Measurements from ENCODE around the gene IDH2.
A peak's percentile ranks its signal among the peaks of the same experiment; 100 is the strongest.

IDH2 gene

DNA sequence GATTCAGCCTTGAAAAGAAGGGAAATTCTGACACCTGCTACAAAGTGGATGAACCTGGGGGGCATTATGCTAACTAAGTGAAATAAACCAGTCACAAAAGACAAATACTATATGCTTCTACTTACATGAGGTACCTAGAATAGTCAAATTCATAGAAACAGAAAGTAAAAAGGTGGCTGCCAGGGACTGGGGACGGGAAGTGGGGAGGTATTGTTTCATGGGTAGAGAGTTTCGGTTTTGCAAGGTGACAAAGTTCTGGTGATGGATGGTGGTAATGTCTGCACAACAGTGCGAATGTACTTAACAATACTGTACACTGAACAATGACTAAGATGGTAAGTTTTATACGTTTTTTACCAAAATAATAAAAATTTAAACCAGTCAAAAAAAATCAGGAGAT, 4.8 kb downstream of the IDH2 start:
- no peak overlapping the region for H3K9ac ChIP-seq (ENCODE audit: low read depth, low read length)
- H3K36me3 ChIP-seq (ENCODE audit: insufficient read depth, low read length) = no peaks in the 10 kb centered on the region
- no peaks in the 10 kb centered on the region for H3K27me3 ChIP-seq (ENCODE audit: control insufficient read depth, insufficient read depth, low read length)
- H3K4me3 ChIP-seq (ENCODE audit: low read length) = no peak overlapping the region
- H3K9me3 ChIP-seq (replicated peaks; ENCODE audit: low read length) = no peaks in the 10 kb centered on the region
- peak overlapping the region; percentile 45 for H3K4me2 ChIP-seq (ENCODE audit: low read length)
- H3K4me1 ChIP-seq (ENCODE audit: control insufficient read depth, insufficient read depth, low read length) = peaks cover 35% of the 10 kb centered on the region

DNA sequence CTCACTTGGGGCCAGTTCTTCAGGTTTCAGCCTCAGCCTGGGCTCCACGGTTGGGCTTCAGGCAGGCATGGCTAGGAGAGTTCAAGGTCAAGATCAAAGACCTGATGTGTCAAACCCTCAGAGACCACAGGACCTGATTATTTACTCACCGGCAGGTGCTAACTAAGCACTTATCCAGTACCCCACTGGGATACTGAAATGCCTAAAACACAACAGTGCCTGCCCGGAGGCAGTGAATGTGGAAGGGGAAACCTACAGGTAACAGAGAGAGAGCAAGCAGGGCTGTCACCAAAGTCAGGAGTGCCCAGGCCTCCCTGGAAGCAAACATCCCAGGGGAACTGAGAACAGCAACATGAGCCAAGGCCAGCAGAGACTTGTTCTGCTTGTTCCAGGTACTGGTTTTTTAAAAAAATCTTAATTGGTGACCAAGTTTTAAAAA, 6.7 kb downstream of the IDH2 start:
- Histone ChIP-seq H3K27me3 (ENCODE audit: control insufficient read depth, insufficient read depth, low read length) (no peaks in the 10 kb centered on the region), H3K9ac (ENCODE audit: low read depth, low read length) (no peak overlapping the region), H3K4me3 (ENCODE audit: low read length) (no peak overlapping the region), H3K9me3 (replicated peaks; ENCODE audit: low read length) (no peaks in the 10 kb centered on the region), H3K36me3 (ENCODE audit: insufficient read depth, low read length) (peaks cover under 1% of the 10 kb centered on the region), H3K4me1 (ENCODE audit: control insufficient read depth, insufficient read depth, low read length) (peaks cover 23% of the 10 kb centered on the region), H3K4me2 (ENCODE audit: low read length) (no peak overlapping the region)

GRCh38 chr15:90091156-90091931, 10.9 kb downstream of the IDH2 start:
- Histone ChIP-seq H3K4me3 (ENCODE audit: low read length) (no peak overlapping the region), H3K27me3 (ENCODE audit: control insufficient read depth, insufficient read depth, low read length) (no peaks in the 10 kb centered on the region), H3K4me2 (ENCODE audit: low read length) (no peak overlapping the region), H3K4me1 (ENCODE audit: control insufficient read depth, insufficient read depth, low read length) (peaks cover 5% of the 10 kb centered on the region), H3K36me3 (ENCODE audit: insufficient read depth, low read length) (peaks cover 11% of the 10 kb centered on the region), H3K9ac (ENCODE audit: low read depth, low read length) (no peak overlapping the region), H3K9me3 (replicated peaks; ENCODE audit: low read length) (no peaks in the 10 kb centered on the region)

DNA sequence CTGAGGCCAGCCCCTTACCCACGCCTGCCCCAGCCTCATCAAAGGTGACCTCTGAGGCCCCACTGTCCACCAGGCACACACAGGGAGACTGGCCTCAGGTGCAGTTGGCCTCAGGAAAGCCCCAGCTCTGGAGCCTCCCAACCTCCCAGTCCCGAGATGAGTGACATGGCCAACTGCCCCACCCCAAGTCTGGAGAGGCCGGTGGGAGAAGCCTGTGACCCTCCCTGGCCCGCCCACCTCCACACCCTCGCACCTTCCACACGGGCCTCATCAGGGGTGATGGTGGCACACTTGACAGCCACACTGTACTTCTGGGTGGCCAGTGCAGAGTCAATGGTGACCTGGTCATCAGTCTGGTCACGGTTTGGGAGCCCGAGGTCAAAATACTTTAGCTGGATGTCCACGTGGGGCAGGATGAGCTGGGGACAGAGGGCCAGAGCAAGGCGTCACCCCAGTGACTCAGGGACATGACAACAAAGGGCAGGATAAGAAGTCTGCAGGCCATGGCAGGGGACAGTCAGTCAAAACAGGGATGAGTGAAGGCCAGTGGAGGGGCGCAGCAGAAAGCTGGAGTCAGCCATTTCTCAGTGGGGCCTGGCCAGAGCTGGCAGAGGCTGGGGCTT, 11.9 kb downstream of the IDH2 start:
- Histone ChIP-seq H3K4me1 (ENCODE audit: control insufficient read depth, insufficient read depth, low read length) (peaks cover 5% of the 10 kb centered on the region), H3K9ac (ENCODE audit: low read depth, low read length) (no peak overlapping the region), H3K9me3 (replicated peaks; ENCODE audit: low read length) (no peaks in the 10 kb centered on the region), H3K4me2 (ENCODE audit: low read length) (no peak overlapping the region), H3K4me3 (ENCODE audit: low read length) (no peak overlapping the region), H3K36me3 (ENCODE audit: insufficient read depth, low read length) (peaks cover 13% of the 10 kb centered on the region), H3K27me3 (ENCODE audit: control insufficient read depth, insufficient read depth, low read length) (no peaks in the 10 kb centered on the region)

DNA sequence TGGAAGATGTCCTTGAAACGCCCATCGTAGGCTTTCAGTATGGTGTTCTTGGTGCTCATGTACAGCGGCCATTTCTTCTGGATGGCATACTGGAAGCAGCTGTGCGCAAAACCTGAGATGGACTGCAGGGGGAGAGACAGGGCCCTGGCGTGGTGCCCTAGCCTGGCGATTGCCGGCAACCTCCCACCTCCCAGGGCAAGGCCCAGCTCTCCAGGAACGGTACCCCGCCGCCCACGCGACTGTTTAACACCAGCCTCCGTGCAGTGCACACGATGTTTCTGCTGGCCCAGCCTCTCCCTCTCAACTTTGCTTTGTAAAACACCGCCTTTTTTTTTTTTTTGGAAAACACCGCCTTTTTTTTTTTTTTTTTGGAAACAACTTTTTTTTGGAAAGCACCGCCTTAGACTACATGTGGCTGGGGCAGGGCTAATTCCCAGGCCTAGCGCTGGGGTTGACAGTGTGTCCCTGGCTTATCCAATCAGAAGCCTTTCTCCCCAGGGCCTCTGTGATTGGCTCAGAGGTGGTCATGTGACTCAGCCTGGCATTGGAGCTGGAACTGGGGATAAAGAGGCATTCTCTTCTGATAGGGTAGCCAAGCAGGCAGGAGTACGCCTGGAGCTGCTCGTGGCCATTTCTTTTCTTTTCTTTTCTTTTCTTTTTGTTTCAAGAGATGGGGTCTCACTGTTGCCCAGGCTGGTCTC, 14.7 kb downstream of the IDH2 start:
- H3K36me3 ChIP-seq (ENCODE audit: insufficient read depth, low read length) = peaks cover 26% of the 10 kb centered on the region

GRCh38 chr15:90086868-90087268, 15.4 kb downstream of the IDH2 start:
- Histone ChIP-seq H3K27me3 (ENCODE audit: control insufficient read depth, insufficient read depth, low read length) (no peaks in the 10 kb centered on the region), H3K9ac (ENCODE audit: low read depth, low read length) (no peak overlapping the region), H3K4me2 (ENCODE audit: low read length) (no peak overlapping the region), H3K36me3 (ENCODE audit: insufficient read depth, low read length) (peaks cover 26% of the 10 kb centered on the region), H3K4me1 (ENCODE audit: control insufficient read depth, insufficient read depth, low read length) (no peaks in the 10 kb centered on the region), H3K9me3 (replicated peaks; ENCODE audit: low read length) (no peaks in the 10 kb centered on the region), H3K4me3 (ENCODE audit: low read length) (no peak overlapping the region)

More for the DNA sequence above, 14.7 kb downstream of the IDH2 start:
- Histone ChIP-seq H3K4me1 (ENCODE audit: control insufficient read depth, insufficient read depth, low read length) (no peaks in the 10 kb centered on the region), H3K4me2 (ENCODE audit: low read length) (peak overlapping the region; percentile 54), H3K27me3 (ENCODE audit: control insufficient read depth, insufficient read depth, low read length) (no peaks in the 10 kb centered on the region), H3K9ac (ENCODE audit: low read depth, low read length) (no peak overlapping the region), H3K4me3 (ENCODE audit: low read length) (no peak overlapping the region), H3K9me3 (replicated peaks; ENCODE audit: low read length) (no peaks in the 10 kb centered on the region)

- Histone ChIP-seq H3K4me1 (ENCODE audit: control insufficient read depth, insufficient read depth, low read length) (no peaks in the 10 kb centered on the region), H3K27me3 (ENCODE audit: control insufficient read depth, insufficient read depth, low read length) (no peaks in the 10 kb centered on the region), H3K36me3 (ENCODE audit: insufficient read depth, low read length) (peaks cover 29% of the 10 kb centered on the region), H3K9ac (ENCODE audit: low read depth, low read length) (no peak overlapping the region), H3K4me3 (ENCODE audit: low read length) (no peak overlapping the region), H3K4me2 (ENCODE audit: low read length) (no peak overlapping the region), H3K9me3 (replicated peaks; ENCODE audit: low read length) (no peaks in the 10 kb centered on the region)
These were observed 16.7 kb downstream of the IDH2 start for GRCh38 chr15:90085565-90085964.

DNA sequence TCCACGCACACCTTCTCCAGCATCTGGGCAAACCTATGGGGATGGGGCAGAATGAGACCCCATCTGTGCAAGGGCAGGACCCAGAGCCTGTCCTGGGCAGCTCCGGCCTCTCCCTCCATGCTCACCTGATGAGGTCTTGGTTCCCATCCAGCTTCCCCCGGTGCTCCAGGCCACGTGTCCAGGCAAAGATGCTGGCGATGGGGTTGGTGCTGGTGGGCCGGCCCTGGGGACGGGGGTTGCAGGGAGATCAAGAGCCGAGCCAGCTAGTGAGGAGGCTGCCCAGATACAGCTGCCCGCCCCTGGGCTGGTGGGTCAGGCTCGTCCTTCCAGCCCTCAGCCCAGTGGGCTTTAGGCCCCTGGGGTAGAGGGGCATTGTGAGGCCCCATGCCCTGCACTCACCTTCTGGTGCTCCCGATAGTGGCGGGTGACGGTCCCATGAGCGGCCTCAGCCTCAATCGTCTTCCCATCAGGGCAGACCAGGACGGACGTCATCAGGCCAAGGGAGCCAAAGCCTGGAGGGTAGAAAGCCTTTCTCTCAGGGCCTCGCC, 17.3 kb downstream of the IDH2 start:
- Histone ChIP-seq H3K27me3 (ENCODE audit: control insufficient read depth, insufficient read depth, low read length) (no peaks in the 10 kb centered on the region), H3K9me3 (replicated peaks; ENCODE audit: low read length) (no peaks in the 10 kb centered on the region), H3K4me3 (ENCODE audit: low read length) (no peak overlapping the region), H3K4me1 (ENCODE audit: control insufficient read depth, insufficient read depth, low read length) (no peaks in the 10 kb centered on the region), H3K4me2 (ENCODE audit: low read length) (no peak overlapping the region), H3K36me3 (ENCODE audit: insufficient read depth, low read length) (peaks cover 32% of the 10 kb centered on the region), H3K9ac (ENCODE audit: low read depth, low read length) (no peak overlapping the region)

DNA sequence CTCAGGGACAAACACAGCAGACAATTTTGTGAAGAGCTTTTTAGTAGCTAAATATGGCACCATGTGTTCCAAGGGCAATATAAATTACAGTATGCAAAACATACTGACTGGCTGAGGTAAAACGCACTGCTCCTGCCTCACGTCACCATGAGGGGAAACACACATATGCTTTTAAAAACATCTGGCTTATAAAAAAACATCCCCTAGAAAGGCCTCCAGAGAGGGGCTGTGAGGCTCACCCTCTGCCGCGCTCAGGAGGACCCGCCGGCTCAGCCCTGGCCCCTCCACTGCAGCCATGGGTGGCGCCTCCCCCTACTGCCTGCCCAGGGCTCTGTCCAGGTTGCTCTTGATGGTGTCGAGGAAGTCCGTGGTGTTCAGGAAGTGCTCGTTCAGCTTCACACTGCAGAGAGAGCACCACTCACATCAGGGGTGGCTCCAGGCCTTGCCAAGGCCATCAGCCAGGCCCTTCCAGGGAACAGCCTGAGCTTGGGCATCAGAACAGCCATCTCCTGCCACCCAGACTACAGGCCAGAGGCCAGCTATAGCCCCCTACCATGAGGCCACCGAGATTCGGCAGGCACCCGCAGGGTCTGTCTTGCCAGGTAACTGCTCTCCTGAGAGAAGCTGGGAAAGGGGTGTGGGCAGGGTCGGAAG, 18.2 kb downstream of the IDH2 start:
- peaks cover 32% of the 10 kb centered on the region for H3K36me3 ChIP-seq (ENCODE audit: insufficient read depth, low read length)

GRCh38 chr15:90083419-90083818, 18.8 kb downstream of the IDH2 start:
- Histone ChIP-seq H3K4me2 (ENCODE audit: low read length) (no peak overlapping the region), H3K4me1 (ENCODE audit: control insufficient read depth, insufficient read depth, low read length) (no peaks in the 10 kb centered on the region), H3K36me3 (ENCODE audit: insufficient read depth, low read length) (peaks cover 31% of the 10 kb centered on the region), H3K9me3 (replicated peaks; ENCODE audit: low read length) (no peaks in the 10 kb centered on the region), H3K27me3 (ENCODE audit: control insufficient read depth, insufficient read depth, low read length) (no peaks in the 10 kb centered on the region), H3K4me3 (ENCODE audit: low read length) (no peak overlapping the region), H3K9ac (ENCODE audit: low read depth, low read length) (no peak overlapping the region)

More for the DNA sequence above, 18.2 kb downstream of the IDH2 start:
- no peak overlapping the region for H3K4me2 ChIP-seq (ENCODE audit: low read length)
- no peaks in the 10 kb centered on the region for H3K27me3 ChIP-seq (ENCODE audit: control insufficient read depth, insufficient read depth, low read length)
- no peaks in the 10 kb centered on the region for H3K4me1 ChIP-seq (ENCODE audit: control insufficient read depth, insufficient read depth, low read length)
- H3K4me3 ChIP-seq (ENCODE audit: low read length) = no peak overlapping the region
- H3K9me3 ChIP-seq (replicated peaks; ENCODE audit: low read length) = no peaks in the 10 kb centered on the region
- no peak overlapping the region for H3K9ac ChIP-seq (ENCODE audit: low read depth, low read length)

DNA sequence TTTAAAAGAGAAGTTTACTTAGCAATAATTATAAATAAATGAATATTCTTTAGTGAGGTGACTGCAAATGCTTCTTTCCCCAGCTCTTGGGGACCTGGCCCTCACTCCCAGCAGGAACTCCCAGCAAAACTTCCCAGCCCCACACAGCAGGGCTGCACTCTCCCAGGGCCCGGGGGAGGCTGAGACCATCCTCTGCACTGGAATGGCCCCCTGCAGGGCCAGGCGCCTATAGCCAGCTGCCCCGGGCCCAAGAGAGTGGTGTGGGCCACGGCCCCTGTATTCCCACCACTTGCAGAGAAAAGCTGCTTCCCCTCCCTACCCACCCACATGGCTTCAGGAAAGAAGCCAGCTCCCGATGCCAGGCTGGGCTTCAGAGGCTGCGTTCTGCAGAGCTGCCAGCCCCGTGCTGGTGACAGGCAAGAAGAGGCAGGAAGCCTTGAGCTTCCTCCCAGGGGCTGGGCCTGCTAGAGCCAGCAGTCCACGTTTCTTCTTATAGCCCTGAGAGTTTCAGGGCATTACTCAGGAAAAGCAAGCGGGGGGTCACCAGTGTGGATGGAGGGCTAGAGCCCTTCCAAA, 20.0 kb downstream of the IDH2 start:
- H3K9ac ChIP-seq (ENCODE audit: low read depth, low read length) = no peak overlapping the region
- H3K4me1 ChIP-seq (ENCODE audit: control insufficient read depth, insufficient read depth, low read length) = no peaks in the 10 kb centered on the region
- H3K4me2 ChIP-seq (ENCODE audit: low read length) = no peak overlapping the region
- H3K4me3 ChIP-seq (ENCODE audit: low read length) = no peak overlapping the region
- peaks cover 24% of the 10 kb centered on the region for H3K36me3 ChIP-seq (ENCODE audit: insufficient read depth, low read length)
- H3K27me3 ChIP-seq (ENCODE audit: control insufficient read depth, insufficient read depth, low read length) = no peaks in the 10 kb centered on the region
- no peaks in the 10 kb centered on the region for H3K9me3 ChIP-seq (replicated peaks; ENCODE audit: low read length)
